Small intestine (tissue), 7 donors: ENCODE measurements around the gene VEGFB. TPM values are rescaled to one million over a fixed set of nuclear protein-coding genes. Genes with fewer than 3 reads are reported as not detected.
A peak's percentile ranks its signal among the peaks of the same experiment; 100 is the strongest.

ENCODE experiments used
- DNase-seq, 2 donors: peaks; one replicate each; pipeline versions ENCODE4 v3.0.0 to v3.0.0-alpha.2; 2013
- FAIRE-seq: peaks from 2 replicates; lab custom pipeline; 2012; peaks lifted over from hg19 to GRCh38; lab: Jason Lieb, UNC
- H3K27ac ChIP-seq, 3 donors: one replicate each; pipeline ENCODE4 v1.5.1; 2013; ENCODE audit warnings: low read length in 2 of 3, mild to moderate bottlenecking in 2 of 3, control low read depth in 1 of 3, inconsistent platforms in 1 of 3, low read depth in 1 of 3, moderate library complexity in 1 of 3
- H3K27me3 ChIP-seq, 3 donors: one replicate each; pipeline ENCODE4 v1.6.1; 2013; ENCODE audit warnings: low read length in 3 of 3, inconsistent platforms in 1 of 3; ENCODE audit not compliant: control insufficient read depth in 3 of 3, insufficient read depth in 3 of 3
- H3K36me3 ChIP-seq, 3 donors: one replicate each; pipeline ENCODE4 v1.6.1; 2013; ENCODE audit warnings: low read length in 3 of 3, inconsistent platforms in 1 of 3, low read depth in 1 of 3, mild to moderate bottlenecking in 1 of 3, moderate library complexity in 1 of 3; ENCODE audit not compliant: control insufficient read depth in 3 of 3, insufficient read depth in 2 of 3
- H3K4me1 ChIP-seq, 3 donors: one replicate each; pipeline ENCODE4 v1.6.1; 2013; ENCODE audit warnings: low read length in 2 of 3, inconsistent platforms in 1 of 3, low read depth in 1 of 3, mild to moderate bottlenecking in 1 of 3, moderate library complexity in 1 of 3; ENCODE audit not compliant: control insufficient read depth in 3 of 3, insufficient read depth in 2 of 3
- H3K4me3 ChIP-seq, 3 donors: one replicate each; pipeline ENCODE4 v1.5.1; 2013; ENCODE audit warnings: low read length in 3 of 3, control low read depth in 1 of 3, inconsistent platforms in 1 of 3, low read depth in 1 of 3, mild to moderate bottlenecking in 1 of 3, moderate library complexity in 1 of 3
- H3K9me3 ChIP-seq, 2 donors: one replicate each; pipeline ENCODE4 v1.6.1; 2013; ENCODE audit warnings: low read depth in 1 of 2, low read length in 1 of 2; ENCODE audit not compliant: control insufficient read depth in 2 of 2, insufficient read depth in 1 of 2
- WGBS, 3 donors: extraction: QIAGEN DNeasy Blood & Tissue Kit; methylation state at CpG; one replicate each; pipeline ENCODE4 v1.1.7; 2013; 5-methylcytosine and 5-hydroxymethylcytosine counted together
- polyA plus RNA-seq, 4 donors: library from polyadenylated mRNA; stranded (reverse) in 3 of 4; unstranded in 1 of 4; fragments of 200-250 nt in 3 of 4; fragments of 120-200 nt in 1 of 4; gene quantifications; one replicate each; pipeline versions ENCODE4 v1.2.1 to v1.2.3, GENCODE V29; 2013
- donor health status: healthy with polysubstance abuse.
- donor health status: control.
- donor health status: control.
- donor health status: Bipolar disorder and iron deficiency.
- donor health status: healthy.

VEGFB gene
- polyA plus RNA-seq, 4 donors: 34.8 to 109 (median 48.1) TPM

DNA sequence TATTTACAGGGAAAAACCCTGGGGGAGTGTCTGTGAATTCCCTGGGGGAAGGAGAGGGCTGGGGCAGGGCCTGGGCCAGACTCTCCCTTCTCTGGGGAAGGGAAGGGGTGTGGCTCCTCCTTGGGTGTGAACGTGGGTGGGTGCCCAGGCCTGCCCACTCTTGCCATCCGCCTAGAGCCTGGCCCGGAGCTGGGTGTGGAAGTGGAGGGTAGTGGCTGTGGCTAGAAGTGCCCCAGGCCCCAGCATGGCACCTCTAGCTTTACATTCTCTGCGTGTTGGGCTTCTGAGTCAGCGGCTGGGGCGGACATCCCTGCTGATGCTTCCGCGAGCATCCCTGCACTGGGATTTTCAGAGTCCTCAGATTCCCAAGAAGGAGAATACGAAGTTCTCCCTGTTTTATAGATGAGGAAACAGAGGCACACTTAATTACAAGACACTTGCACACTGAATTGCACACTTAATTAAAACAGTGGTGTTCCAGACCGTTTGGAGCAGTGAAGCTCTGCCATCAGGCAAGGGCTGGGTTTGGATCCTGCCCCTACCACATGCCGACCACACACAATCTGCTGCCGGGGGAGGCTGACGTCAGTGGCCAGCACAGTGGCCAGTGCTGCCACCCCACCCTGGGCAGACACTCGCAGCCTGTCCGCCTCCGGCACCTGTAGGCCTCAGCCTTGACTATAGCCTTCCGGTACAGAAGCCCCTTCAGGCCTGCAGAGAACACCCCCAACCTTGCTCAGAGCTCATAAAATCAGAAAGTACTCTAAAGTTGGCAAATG, 42.5 kb downstream of the VEGFB start:
- FAIRE-seq (no peak), DNase-seq (peak in 1 of 2 donors; percentile 46)
- 81 to 87% (median 84%) methylated on average over 15 to 17 of the region's 17 CpGs for WGBS, 3 donors
- peaks cover 7 to 69% (median 10%) of the 10 kb centered on the region in 3 donors for H3K36me3 ChIP-seq
- peaks cover 0 to 19% (median under 1%) of the 10 kb centered on the region in 3 donors for H3K4me1 ChIP-seq
- H3K4me3 ChIP-seq: no peak overlapping the region
- H3K9me3 ChIP-seq: no peaks in the 10 kb centered on the region
- no peak overlapping the region for H3K27ac ChIP-seq
- H3K27me3 ChIP-seq: no peaks in the 10 kb centered on the region

- WGBS, 3 donors: 86 to 90% (median 89%) methylated on average over 8 of the region's 8 CpGs
- no peak overlapping the region for H3K4me3 ChIP-seq
- H3K27me3 ChIP-seq: no peaks in the 10 kb centered on the region
- H3K4me1 ChIP-seq: peaks cover 0 to 7% (median 4%) of the 10 kb centered on the region in 3 donors
- H3K36me3 ChIP-seq: peaks cover 7 to 75% (median 10%) of the 10 kb centered on the region in 3 donors
- H3K27ac ChIP-seq: no peak overlapping the region
- FAIRE-seq (no peak), DNase-seq (no peak)
- H3K9me3 ChIP-seq: no peaks in the 10 kb centered on the region
These were observed 44.3 kb downstream of the VEGFB start for GRCh38 chr11:64278576-64279190.

GRCh38 chr11:64281957-64282770, 47.8 kb downstream of the VEGFB start:
- Histone ChIP-seq H3K36me3 (peaks cover 4 to 52% (median 5%) of the 10 kb centered on the region in 3 donors), H3K4me1 (peaks cover 0 to 19% (median 4%) of the 10 kb centered on the region in 3 donors), H3K9me3 (no peaks in the 10 kb centered on the region), H3K27me3 (no peaks in the 10 kb centered on the region), H3K4me3 (no peak overlapping the region), H3K27ac (no peak overlapping the region)
- 94 to 96% (median 95%) methylated on average over 22 of the region's 22 CpGs for WGBS, 3 donors
- FAIRE-seq: no peak
- DNase-seq: no peak

DNA sequence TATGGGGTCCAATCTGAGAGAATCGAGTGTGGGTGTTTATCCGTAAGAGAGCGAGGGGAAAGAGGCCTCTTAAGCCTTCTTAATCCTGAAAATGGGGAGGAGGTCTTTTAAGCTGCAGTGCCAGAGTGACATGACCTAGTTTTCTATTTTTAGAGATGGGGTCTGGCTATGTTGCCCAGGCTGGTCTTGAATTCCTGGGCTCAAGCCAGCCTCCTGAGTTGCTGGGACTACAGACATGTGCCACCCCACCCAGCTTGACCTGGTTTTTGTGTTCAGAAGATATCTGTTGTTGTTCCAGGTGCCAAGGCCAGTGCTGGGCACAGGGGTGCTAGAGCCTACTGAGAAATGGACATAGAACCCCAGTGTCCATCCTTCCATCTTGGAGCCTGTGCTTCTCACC, 48.7 kb downstream of the VEGFB start:
- DNase-seq (no peak), FAIRE-seq (no peak)
- H3K4me3 ChIP-seq: no peak overlapping the region
- peaks cover 4 to 50% (median 5%) of the 10 kb centered on the region in 3 donors for H3K36me3 ChIP-seq
- no peak overlapping the region for H3K27ac ChIP-seq
- WGBS, 3 donors: 90 to 96% (median 91%) methylated on average over 3 of the region's 3 CpGs
- peaks cover 0 to 19% (median 4%) of the 10 kb centered on the region in 3 donors for H3K4me1 ChIP-seq
- no peaks in the 10 kb centered on the region for H3K27me3 ChIP-seq
- no peaks in the 10 kb centered on the region for H3K9me3 ChIP-seq

DNA sequence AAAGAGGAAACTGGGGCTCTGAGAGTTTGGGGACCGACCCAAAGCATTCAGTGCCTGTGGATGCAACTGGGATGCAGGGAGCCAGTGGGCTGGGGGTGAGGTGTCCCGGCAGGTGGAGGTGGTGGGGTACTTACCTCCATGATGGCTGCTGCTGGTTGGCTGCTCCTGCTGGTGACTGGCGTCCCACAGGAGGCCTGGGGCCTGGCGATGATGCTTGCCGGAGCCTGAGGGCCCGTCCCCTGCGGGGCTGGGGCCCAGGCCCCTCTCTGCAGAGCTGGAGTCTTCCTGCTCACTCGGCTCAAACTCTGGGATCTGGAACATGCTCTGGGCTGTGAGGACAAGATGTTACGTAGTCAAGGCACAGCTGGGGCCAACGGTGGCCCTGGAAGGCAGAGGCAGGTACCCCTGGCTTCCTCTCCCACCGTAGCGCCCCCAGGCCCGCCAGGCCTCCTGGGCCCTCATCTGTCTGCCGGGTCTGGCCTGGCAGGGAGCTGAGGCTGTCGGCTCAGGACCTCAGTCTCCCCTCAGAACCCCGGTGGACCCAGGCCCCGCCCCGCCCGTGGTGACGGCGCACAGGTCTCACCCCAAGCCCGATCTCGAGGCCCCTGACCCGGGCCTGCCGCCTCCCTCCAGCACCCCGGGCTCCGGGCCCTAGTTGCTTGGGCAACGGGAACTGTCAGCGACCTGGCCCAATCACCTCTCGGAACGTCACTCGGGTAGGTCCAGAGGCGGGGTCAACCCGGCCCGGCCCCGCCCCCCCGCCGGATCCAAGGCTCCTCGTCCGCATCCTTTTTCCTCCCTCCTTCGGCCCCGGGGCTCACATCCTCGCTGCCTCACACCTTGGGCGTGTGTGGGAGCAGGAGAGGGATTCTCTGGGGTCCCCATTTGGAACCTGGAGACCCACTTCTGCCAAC, 49.9 kb downstream of the VEGFB start, which contains the start of gene BAD:
Gene BAD, minus strand, starts transcription at position 618 of the 914 bp plus-strand sequence. Its CDS starts 297 bp downstream, at position 321.
- WGBS, 3 donors: 3% methylated on average over 37 to 44 of the region's 44 CpGs
- FAIRE-seq: no peak

DNA sequence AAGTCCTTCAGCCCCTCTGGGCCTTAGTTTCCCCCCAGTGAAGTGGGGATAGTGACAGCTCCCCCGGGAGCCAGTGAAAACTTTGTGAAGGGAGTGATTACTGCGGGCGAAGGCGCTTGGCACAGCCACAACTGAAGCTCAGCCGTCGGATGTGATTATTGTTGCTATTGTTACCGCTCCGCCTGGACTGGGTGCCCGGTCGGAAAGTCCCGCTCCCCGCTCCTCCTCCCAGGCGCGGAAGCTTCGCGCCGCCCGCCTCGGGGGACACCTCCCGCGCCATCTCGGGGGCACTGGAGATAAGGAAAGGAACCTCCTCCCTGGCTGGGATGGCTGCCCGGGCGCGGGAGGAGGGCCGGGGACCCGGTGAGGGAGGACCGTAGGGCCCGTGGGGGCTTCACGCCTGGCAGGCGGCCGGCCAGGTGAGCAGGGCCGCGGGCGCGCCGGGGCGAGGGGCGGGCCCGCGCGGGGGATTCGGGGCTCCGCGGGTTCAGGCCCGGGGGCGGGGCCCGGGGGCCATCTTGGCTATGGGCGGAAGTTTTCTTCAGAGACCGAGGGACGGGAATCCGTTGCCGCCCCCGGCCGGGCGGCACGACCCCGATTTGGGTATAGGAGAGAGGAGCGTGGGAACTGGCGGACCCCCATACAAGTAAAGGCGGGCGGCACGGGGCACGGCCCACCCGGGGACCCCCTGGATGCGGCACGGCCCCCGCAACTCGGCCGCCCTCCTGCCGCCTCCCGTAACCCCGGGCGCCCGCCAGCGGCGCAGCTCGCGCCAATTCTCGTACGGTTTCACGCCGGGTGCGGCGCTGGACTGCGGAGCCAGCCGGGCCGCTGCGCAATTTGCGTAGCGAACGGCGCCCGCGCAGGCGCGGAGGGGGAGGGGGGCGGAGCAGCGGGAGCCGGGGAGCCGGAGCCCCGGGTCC, 50.8 kb downstream of the VEGFB start, which contains the start of gene GPR137:
Gene GPR137, plus strand, starts transcription at position 887 of the 923 bp plus-strand sequence. CDS start 677 bp downstream, outside the sequence.
- FAIRE-seq: no peak
- peak within 1 kb of the TSS; percentile 95 to 98 (median 97) for H3K27ac ChIP-seq

More for the DNA sequence above, 49.9 kb downstream of the VEGFB start, which contains the start of gene BAD:
- Histone ChIP-seq H3K27me3 (no peaks in the 10 kb centered on the region), H3K27ac (peak within 1 kb of the TSS; percentile 95 to 98 (median 97)), H3K4me1 (peaks cover 0 to 19% (median 4%) of the 10 kb centered on the region in 3 donors), H3K4me3 (peak within 1 kb of the TSS; percentile 71 to 79 (median 78)), H3K9me3 (no peaks in the 10 kb centered on the region), H3K36me3 (peaks cover 0 to 42% (median 0%) of the 10 kb centered on the region in 3 donors)
- DNase-seq: peak; percentile 97

More for the DNA sequence above, 50.8 kb downstream of the VEGFB start, which contains the start of gene GPR137:
- Histone ChIP-seq H3K36me3 (peaks cover 0 to 43% (median 0%) of the 10 kb centered on the region in 3 donors), H3K27me3 (peaks cover 0 to 4% (median 0%) of the 10 kb centered on the region in 3 donors), H3K4me3 (peak within 1 kb of the TSS; percentile 67 to 79 (median 71)), H3K9me3 (no peaks in the 10 kb centered on the region), H3K4me1 (peaks cover 0 to 19% (median 4%) of the 10 kb centered on the region in 3 donors)
- DNase-seq: peak; percentile 80 to 96
- 0 to 1% (median 0%) methylated on average over 63 to 102 of the region's 102 CpGs for whole genome bisulfite sequencing, 3 donors
